Measurements from ENCODE around the gene RNFT2.
"Not testable (repeated sequence)": the region's sequence is repeated elsewhere in the genome, so short reads cannot be mapped to it uniquely, and the experiment has no call there.

The RNFT2 gene

DNA sequence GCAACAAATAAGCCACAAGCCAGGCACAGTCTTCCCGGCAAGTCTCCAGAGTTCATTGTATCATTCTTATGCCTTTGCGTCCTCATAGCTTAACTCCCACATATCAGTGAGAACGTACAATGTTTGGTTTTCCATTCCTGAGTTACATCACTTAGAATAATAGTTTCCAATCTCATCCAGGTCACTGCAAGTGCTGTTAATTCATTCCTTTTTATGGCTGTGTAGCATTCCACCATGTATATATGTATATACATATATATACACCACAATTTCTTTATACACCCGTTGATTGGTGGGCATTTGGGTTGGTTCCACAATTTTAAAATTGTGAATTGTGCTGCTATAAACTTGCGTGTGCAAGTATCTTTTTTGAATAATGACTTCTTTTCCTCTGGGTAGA lies 16.0 kb downstream of the RNFT2 start:
- H3K4me3 ChIP-seq (ENCODE audit: low read depth, low read length); H3K9ac ChIP-seq (ENCODE audit: low read length); H3K27me3 ChIP-seq (ENCODE audit: control insufficient read depth, insufficient read depth, low read length); H3K9me3 ChIP-seq (ENCODE audit: control insufficient read depth, insufficient read depth, low read depth, low read length); H3K4me1 ChIP-seq (ENCODE audit: control insufficient read depth, insufficient read depth, low read length); H3K27ac ChIP-seq (ENCODE audit: low read depth, low read length): not testable (repeated sequence)
- peaks cover 13% of the 10 kb centered on the region for H3K36me3 ChIP-seq (ENCODE audit: control insufficient read depth, insufficient read depth, low read length)

DNA sequence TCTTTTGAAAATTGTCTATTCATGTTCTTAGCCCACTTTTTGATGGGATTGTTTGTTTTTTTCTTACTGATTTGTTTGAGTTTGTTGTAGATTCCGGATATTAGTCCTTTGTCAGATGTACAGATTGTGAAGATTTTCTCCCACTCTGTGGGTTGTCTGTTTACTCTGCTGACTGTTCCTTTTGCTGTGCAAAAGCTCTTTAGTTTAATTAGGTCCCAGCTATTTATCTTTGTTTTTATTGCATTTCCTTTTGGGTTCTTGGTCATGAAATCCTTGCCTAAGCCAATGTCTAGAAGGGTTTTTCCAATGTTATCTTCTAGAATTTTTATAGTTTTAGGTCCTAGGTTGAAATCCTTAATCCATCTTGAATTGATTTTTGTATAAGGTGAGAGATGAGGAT lies 16.7 kb downstream of the RNFT2 start:
- not testable (repeated sequence) for H3K4me1 ChIP-seq (ENCODE audit: control insufficient read depth, insufficient read depth, low read length); H3K9me3 ChIP-seq (ENCODE audit: control insufficient read depth, insufficient read depth, low read depth, low read length); H3K9ac ChIP-seq (ENCODE audit: low read length); H3K27me3 ChIP-seq (ENCODE audit: control insufficient read depth, insufficient read depth, low read length); H3K4me3 ChIP-seq (ENCODE audit: low read depth, low read length); H3K27ac ChIP-seq (ENCODE audit: low read depth, low read length)
- H3K36me3 ChIP-seq (ENCODE audit: control insufficient read depth, insufficient read depth, low read length) = peaks cover 13% of the 10 kb centered on the region

DNA sequence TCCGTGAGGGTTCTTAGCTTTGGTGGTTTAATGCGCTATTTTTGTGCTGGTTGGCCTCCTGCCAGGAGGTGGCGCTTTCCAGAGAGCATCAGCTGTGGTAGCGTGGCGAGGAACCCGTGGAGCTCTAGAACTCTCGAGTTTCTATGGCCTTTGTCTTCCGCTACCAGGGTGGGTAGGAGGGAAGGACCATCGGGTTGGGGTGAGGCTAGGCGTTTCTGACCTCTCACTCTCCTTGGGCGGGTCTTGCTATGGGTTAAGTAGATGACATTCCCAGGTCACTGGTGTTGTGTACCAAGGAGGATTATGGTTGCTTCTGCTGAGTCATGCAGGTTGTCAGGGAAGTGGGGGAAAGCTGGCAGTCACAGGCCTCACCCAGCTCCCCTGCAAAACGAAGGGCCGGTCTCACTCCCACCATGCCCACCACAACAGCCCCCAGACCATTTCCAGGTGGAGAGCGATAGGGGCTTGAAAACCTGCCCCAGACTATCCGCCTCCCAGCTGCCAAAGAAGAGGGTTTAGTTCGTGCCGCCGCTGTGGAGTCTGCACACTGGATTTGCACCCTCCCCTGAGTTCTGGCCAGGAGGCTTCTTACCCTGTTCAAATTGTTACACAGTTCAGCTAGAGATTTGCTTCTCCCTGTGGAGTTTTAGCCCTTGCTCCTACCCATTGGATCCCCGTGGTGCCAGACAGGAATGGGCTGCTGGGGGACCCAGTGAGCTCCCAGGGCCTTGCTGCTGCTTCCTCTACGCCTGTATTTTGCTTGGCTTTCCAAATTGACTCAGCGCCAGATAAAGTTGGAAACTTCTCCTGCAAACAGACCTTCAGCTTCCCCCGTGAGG lies 21.9 kb downstream of the RNFT2 start:
- Histone ChIP-seq H3K27me3 (ENCODE audit: control insufficient read depth, insufficient read depth, low read length) (no peaks in the 10 kb centered on the region), H3K9me3 (ENCODE audit: control insufficient read depth, insufficient read depth, low read depth, low read length) (no peaks in the 10 kb centered on the region), H3K4me3 (ENCODE audit: low read depth, low read length) (peak overlapping the region; percentile 58), H3K9ac (ENCODE audit: low read length) (peak overlapping the region; percentile 81), H3K4me1 (ENCODE audit: control insufficient read depth, insufficient read depth, low read length) (no peaks in the 10 kb centered on the region), H3K36me3 (ENCODE audit: control insufficient read depth, insufficient read depth, low read length) (peaks cover 20% of the 10 kb centered on the region), H3K27ac (ENCODE audit: low read depth, low read length) (peak overlapping the region; percentile 34; the same call in 1 of the 2 replicates)

DNA sequence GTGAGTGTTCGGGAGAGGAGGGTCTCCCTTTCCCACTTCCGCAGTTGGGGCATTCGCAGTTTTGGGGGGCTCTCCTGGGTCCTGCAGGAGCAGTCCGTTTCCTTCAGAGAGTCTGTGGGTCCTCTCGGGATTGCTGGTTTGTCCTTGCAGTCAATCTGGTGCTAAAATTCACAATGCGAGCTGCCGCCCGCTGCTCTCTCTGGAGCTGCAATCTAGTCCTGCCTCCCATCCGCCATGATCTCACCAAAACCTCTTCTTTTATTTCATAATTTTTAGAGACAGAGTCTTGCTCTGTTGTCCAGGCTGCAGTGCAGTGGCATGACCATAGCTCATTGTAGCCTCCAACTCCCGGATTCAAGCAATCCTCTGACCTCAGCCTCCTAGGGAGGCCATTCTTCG lies 22.5 kb downstream of the RNFT2 start:
- Histone ChIP-seq H3K27me3 (ENCODE audit: control insufficient read depth, insufficient read depth, low read length) (no peaks in the 10 kb centered on the region), H3K9ac (ENCODE audit: low read length) (peak overlapping the region; percentile 81), H3K4me1 (ENCODE audit: control insufficient read depth, insufficient read depth, low read length) (no peaks in the 10 kb centered on the region), H3K9me3 (ENCODE audit: control insufficient read depth, insufficient read depth, low read depth, low read length) (no peaks in the 10 kb centered on the region), H3K4me3 (ENCODE audit: low read depth, low read length) (peak overlapping the region; percentile 58; the same call in 1 of the 2 replicates), H3K27ac (ENCODE audit: low read depth, low read length) (peak overlapping the region; percentile 34; the same call in 1 of the 2 replicates), H3K36me3 (ENCODE audit: control insufficient read depth, insufficient read depth, low read length) (peaks cover 20% of the 10 kb centered on the region)

DNA sequence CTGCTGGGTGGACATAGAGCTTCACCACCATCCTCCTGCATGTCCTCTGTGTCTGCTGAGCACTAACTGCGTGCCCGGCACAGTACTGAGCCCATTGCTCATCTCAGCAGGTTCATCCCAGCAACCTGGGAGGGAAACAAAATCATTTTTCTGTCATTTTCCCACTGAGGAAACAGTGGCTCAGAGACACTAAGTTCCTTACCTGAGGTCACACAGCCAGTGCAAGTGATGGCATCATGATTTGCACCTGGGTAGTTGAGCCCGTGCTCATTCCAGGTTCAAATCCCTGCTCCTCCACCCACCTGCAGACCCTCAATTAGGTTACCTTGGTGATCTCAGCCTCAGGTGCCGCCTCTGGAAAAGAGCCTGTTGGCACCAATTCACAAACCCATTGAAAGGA lies 23.4 kb downstream of the RNFT2 start:
- no peak overlapping the region for H3K27ac ChIP-seq (ENCODE audit: low read depth, low read length)
- peaks cover 22% of the 10 kb centered on the region for H3K36me3 ChIP-seq (ENCODE audit: control insufficient read depth, insufficient read depth, low read length)
- H3K9me3 ChIP-seq (ENCODE audit: control insufficient read depth, insufficient read depth, low read depth, low read length) = no peaks in the 10 kb centered on the region
- H3K9ac ChIP-seq (ENCODE audit: low read length) = no peak overlapping the region
- no peaks in the 10 kb centered on the region for H3K4me1 ChIP-seq (ENCODE audit: control insufficient read depth, insufficient read depth, low read length)
- H3K27me3 ChIP-seq (ENCODE audit: control insufficient read depth, insufficient read depth, low read length) = no peaks in the 10 kb centered on the region
- H3K4me3 ChIP-seq (ENCODE audit: low read depth, low read length) = no peak overlapping the region

DNA sequence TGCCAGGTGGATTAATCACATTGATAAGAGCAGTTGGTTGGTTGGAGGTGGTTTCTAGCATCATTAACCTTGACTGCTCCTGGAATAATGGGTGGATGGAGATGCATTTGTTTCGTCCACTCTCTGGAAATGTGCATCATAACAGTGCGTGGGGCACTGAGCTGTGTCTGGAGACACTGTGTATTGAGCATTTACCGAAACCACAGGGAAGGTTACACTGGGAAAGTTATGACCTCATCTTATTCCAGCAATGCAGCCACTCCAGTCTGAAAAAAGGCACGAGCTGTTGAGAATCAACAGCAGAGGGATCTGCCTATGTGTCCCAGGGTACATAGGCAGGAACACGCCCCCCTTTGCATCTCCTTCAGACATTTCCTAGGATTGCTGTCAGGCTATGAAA lies 27.2 kb downstream of the RNFT2 start:
- Histone ChIP-seq H3K36me3 (ENCODE audit: control insufficient read depth, insufficient read depth, low read length) (peaks cover 33% of the 10 kb centered on the region), H3K9me3 (ENCODE audit: control insufficient read depth, insufficient read depth, low read depth, low read length) (no peaks in the 10 kb centered on the region), H3K4me3 (ENCODE audit: low read depth, low read length) (no peak overlapping the region), H3K27me3 (ENCODE audit: control insufficient read depth, insufficient read depth, low read length) (no peaks in the 10 kb centered on the region), H3K9ac (ENCODE audit: low read length) (no peak overlapping the region), H3K4me1 (ENCODE audit: control insufficient read depth, insufficient read depth, low read length) (no peaks in the 10 kb centered on the region), H3K27ac (ENCODE audit: low read depth, low read length) (no peak overlapping the region)

DNA sequence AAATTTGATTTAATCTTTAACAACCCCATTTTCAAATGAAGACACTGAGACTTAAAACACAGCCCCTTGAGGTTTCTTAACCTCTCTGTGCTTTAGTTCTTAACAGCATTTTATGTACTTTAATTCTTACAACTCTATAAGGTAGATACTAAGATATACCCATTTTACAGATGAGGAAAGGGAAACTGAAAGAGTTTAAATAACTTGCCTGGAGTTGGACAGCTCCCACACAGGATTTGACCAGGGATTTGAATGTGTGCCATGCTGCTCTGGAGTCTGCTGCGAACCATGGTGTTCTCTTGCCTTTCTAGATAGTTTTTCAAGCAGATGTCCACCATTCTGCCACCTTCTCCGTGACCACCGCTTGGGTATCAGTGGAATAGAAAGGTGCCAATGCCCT lies 28.2 kb downstream of the RNFT2 start:
- H3K9me3 ChIP-seq (ENCODE audit: control insufficient read depth, insufficient read depth, low read depth, low read length) = no peaks in the 10 kb centered on the region
- no peak overlapping the region for H3K4me3 ChIP-seq (ENCODE audit: low read depth, low read length)
- no peaks in the 10 kb centered on the region for H3K27me3 ChIP-seq (ENCODE audit: control insufficient read depth, insufficient read depth, low read length)
- no peak overlapping the region for H3K27ac ChIP-seq (ENCODE audit: low read depth, low read length)
- no peaks in the 10 kb centered on the region for H3K4me1 ChIP-seq (ENCODE audit: control insufficient read depth, insufficient read depth, low read length)
- H3K9ac ChIP-seq (ENCODE audit: low read length) = no peak overlapping the region
- peaks cover 29% of the 10 kb centered on the region for H3K36me3 ChIP-seq (ENCODE audit: control insufficient read depth, insufficient read depth, low read length)

DNA sequence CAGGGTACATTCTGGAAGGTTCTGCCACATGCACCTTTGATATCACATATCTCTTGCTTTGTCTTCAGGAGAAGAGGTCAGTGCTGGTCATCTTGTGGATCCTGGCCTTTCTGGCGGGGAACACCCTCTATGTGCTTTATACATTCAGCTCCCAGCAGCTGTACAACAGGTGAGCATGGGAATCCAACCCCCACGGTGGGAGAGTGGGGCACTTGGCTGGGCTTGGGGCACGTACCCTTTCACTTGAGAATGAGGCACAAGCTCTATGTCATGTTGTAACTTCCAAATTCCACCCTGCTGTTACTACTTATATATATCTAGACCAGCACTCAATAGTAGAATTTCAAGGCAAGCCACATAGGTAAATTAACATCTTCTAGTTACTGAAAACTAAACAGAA lies 28.6 kb downstream of the RNFT2 start:
- H3K36me3 ChIP-seq (ENCODE audit: control insufficient read depth, insufficient read depth, low read length) = peaks cover 28% of the 10 kb centered on the region
- H3K27me3 ChIP-seq (ENCODE audit: control insufficient read depth, insufficient read depth, low read length) = no peaks in the 10 kb centered on the region
- no peak overlapping the region for H3K9ac ChIP-seq (ENCODE audit: low read length)
- H3K9me3 ChIP-seq (ENCODE audit: control insufficient read depth, insufficient read depth, low read depth, low read length) = no peaks in the 10 kb centered on the region
- H3K4me3 ChIP-seq (ENCODE audit: low read depth, low read length) = no peak overlapping the region
- no peak overlapping the region for H3K27ac ChIP-seq (ENCODE audit: low read depth, low read length)
- no peaks in the 10 kb centered on the region for H3K4me1 ChIP-seq (ENCODE audit: control insufficient read depth, insufficient read depth, low read length)

DNA sequence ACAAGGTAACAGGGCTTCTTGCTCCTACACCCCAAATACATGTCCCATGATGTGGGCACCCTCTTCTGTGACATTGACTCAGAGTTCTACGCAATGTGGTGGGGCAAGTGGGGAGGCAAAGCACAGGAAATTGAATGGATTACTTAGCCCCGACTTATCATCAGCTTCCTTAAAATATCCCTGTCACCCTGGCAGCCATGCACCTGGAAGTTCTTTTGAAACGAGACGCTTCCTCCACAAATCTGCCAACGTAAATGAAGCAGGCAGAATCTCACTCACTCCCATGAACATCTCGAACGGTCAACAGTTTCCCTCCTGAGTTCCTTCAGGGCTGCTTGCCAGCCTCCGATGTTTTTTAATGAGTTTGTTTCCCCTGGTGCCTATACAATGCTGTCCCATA lies 33.5 kb downstream of the RNFT2 start:
- Histone ChIP-seq H3K36me3 (ENCODE audit: control insufficient read depth, insufficient read depth, low read length) (peaks cover 33% of the 10 kb centered on the region), H3K27me3 (ENCODE audit: control insufficient read depth, insufficient read depth, low read length) (no peaks in the 10 kb centered on the region), H3K27ac (ENCODE audit: low read depth, low read length) (no peak overlapping the region), H3K4me1 (ENCODE audit: control insufficient read depth, insufficient read depth, low read length) (no peaks in the 10 kb centered on the region), H3K4me3 (ENCODE audit: low read depth, low read length) (no peak overlapping the region), H3K9me3 (ENCODE audit: control insufficient read depth, insufficient read depth, low read depth, low read length) (no peaks in the 10 kb centered on the region), H3K9ac (ENCODE audit: low read length) (no peak overlapping the region)

DNA sequence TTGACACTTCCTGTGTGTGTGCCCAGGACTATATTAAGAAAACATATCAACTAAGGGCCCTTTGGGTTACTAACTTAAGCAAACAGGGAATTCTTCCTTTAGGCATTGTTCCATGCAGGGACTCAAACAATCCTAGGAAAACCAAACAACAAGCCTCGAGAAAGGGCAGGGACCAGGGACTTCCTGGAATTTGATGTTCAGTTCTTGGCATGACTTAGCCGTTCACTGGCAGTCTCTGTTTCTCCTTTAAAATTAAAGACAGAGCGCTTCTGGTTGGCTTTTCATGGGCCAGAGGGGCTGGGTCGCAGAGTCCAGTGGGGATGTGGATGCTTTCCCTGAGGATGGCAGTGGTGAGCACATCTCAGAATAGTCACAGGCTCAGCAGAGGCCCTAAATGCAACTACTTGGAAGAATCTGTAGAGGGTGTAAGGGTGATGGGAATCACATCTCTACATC lies 35.2 kb downstream of the RNFT2 start:
- no peak overlapping the region for H3K9ac ChIP-seq (ENCODE audit: low read length)
- H3K4me1 ChIP-seq (ENCODE audit: control insufficient read depth, insufficient read depth, low read length) = no peaks in the 10 kb centered on the region
- no peaks in the 10 kb centered on the region for H3K27me3 ChIP-seq (ENCODE audit: control insufficient read depth, insufficient read depth, low read length)
- H3K36me3 ChIP-seq (ENCODE audit: control insufficient read depth, insufficient read depth, low read length) = peaks cover 25% of the 10 kb centered on the region
- no peak overlapping the region for H3K4me3 ChIP-seq (ENCODE audit: low read depth, low read length)
- H3K27ac ChIP-seq (ENCODE audit: low read depth, low read length) = no peak overlapping the region
- no peaks in the 10 kb centered on the region for H3K9me3 ChIP-seq (ENCODE audit: control insufficient read depth, insufficient read depth, low read depth, low read length)

DNA sequence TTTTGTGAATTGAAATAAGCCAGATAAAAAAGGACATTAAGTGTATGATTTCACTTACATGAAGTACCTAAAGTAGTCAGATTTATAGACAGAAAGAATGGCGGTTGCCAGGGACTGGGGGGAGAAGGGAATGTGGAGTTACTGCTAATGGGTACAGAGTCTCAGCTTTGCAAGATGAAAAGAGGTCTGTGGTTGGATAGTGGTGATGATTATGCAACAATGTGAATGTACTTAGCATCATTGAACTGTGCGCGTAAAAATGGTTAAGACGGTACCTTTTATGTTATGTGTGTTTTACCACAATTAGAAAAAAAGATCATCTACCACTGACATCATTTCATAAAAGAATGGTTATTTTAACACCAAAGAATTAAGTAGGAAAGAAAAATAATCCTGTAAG lies 35.9 kb downstream of the RNFT2 start:
- Histone ChIP-seq H3K4me3 (ENCODE audit: low read depth, low read length) (no peak overlapping the region), H3K4me1 (ENCODE audit: control insufficient read depth, insufficient read depth, low read length) (no peaks in the 10 kb centered on the region), H3K27ac (ENCODE audit: low read depth, low read length) (no peak overlapping the region), H3K27me3 (ENCODE audit: control insufficient read depth, insufficient read depth, low read length) (no peaks in the 10 kb centered on the region), H3K9me3 (ENCODE audit: control insufficient read depth, insufficient read depth, low read depth, low read length) (no peaks in the 10 kb centered on the region), H3K36me3 (ENCODE audit: control insufficient read depth, insufficient read depth, low read length) (peaks cover 27% of the 10 kb centered on the region), H3K9ac (ENCODE audit: low read length) (no peak overlapping the region)
